Esophagus muscularis mucosa (tissue), 4 donors: ENCODE measurements around the gene RRP12. TPM values are rescaled to one million over a fixed set of nuclear protein-coding genes. Genes with fewer than 3 reads are reported as not detected.

ENCODE experiments used
- DNase-seq: peaks from one replicate; pipeline ENCODE4 v3.0.0-alpha.2; 2017; ENCODE audit errors: extremely low spot score
- H3K27ac ChIP-seq, 4 donors: fragments of 200-600 bp; sonication (generic); replicated peaks in 1 of 4; 1 replicate in 3 of 4; 2 replicates in 1 of 4; pipeline ENCODE4 v1.5.1; 2016 to 2019; ENCODE audit warnings: mild to moderate bottlenecking in 1 of 4
- H3K27me3 ChIP-seq, 4 donors: fragments of 200-600 bp; sonication (generic); one replicate each; pipeline versions ENCODE4 v1.5.1 to v1.6.0; 2016 to 2019
- H3K36me3 ChIP-seq, 4 donors: fragments of 200-600 bp; sonication (generic); one replicate each; pipeline ENCODE4 v1.5.1; 2016 to 2019
- H3K4me1 ChIP-seq, 4 donors: fragments of 200-600 bp; sonication (generic); one replicate each; pipeline ENCODE4 v1.5.1; 2016 to 2019
- H3K4me3 ChIP-seq, 4 donors: fragments of 200-600 bp; sonication (generic); 1 replicate in 2 of 4; 2 replicates in 2 of 4; pipeline ENCODE4 v1.5.1; 2016 to 2019; ENCODE audit warnings: mild to moderate bottlenecking in 4 of 4, moderate library complexity in 1 of 4
- H3K9me3 ChIP-seq, 4 donors: fragments of 200-600 bp; sonication (generic); 1 replicate in 3 of 4; 2 replicates in 1 of 4; pipeline ENCODE4 v1.5.1; 2016 to 2019
- CTCF ChIP-seq, 3 experiments: fragments of 200-600 bp in 2 of 3; fragments of 450-650 bp in 1 of 3; sonication (generic) in 2 of 3; IDR thresholded peaks; one replicate each; pipeline ENCODE4 v1.5.1; 2017 to 2019; ENCODE audit warnings: antibody characterized with exemption in 3 of 3, mild to moderate bottlenecking in 2 of 3, moderate library complexity in 1 of 3
- EP300 ChIP-seq: sonication (generic); formaldehyde crosslinking; IDR thresholded peaks from one replicate; pipeline ENCODE4 v1.6.1; 2017; ENCODE audit warnings: antibody characterized with exemption
- POLR2A ChIP-seq: fragments of 450-650 bp; IDR thresholded peaks from one replicate; pipeline ENCODE4 v1.6.1; 2017; ENCODE audit warnings: antibody characterized with exemption, moderate library complexity, mild to moderate bottlenecking, low read depth
- POLR2AphosphoS5 ChIP-seq, 2 donors: sonication (generic); formaldehyde crosslinking; IDR thresholded peaks; one replicate each; pipeline ENCODE4 v1.6.1; 2017; ENCODE audit warnings: antibody characterized with exemption in 2 of 2
- WGBS: methylation state at CpG from one replicate; pipeline ENCODE4 v1.1.5; 2018; 5-methylcytosine and 5-hydroxymethylcytosine counted together
- intact Hi-C: fragments of 100-400 bp; cut with DNase I; formaldehyde crosslinking; loops from one replicate; pipeline ENCODE4 v1.15.1; 2023
- total RNA-seq, 4 donors: library from RNA; depleted of rRNA; stranded (reverse); fragments of >200 nt; gene quantifications; one replicate each; pipeline versions ENCODE4 v1.1.0 to v1.2.1, GENCODE V29; 2016

Gene RRP12
- total RNA-seq, 4 donors from 2014 or later: 7.1 to 20.0 (median 12.1) TPM

GRCh38 chr10:97323501-97323900 lies 77.6 kb downstream of the RRP12 start:
- peaks cover 20 to 34% (median 23%) of the 10 kb centered on the region in 4 donors for H3K4me1 ChIP-seq
- no peak overlapping the region for H3K27ac ChIP-seq
- WGBS: 97% methylated on average over 4 of the region's 4 CpGs
- intact Hi-C loops: no loop called here
- H3K4me3 ChIP-seq: no peak overlapping the region
- no peak for TF ChIP-seq POLR2A
- no peak for TF ChIP-seq POLR2AphosphoS5 (IDR thresholded peaks at IDR 0.05)
- no peak for TF ChIP-seq EP300
- no peak for TF ChIP-seq CTCF (IDR thresholded peaks at IDR 0.05)
- no peaks in the 10 kb centered on the region for H3K27me3 ChIP-seq
- no peaks in the 10 kb centered on the region for H3K9me3 ChIP-seq
- H3K36me3 ChIP-seq: peaks cover 0 to 6% (median 3%) of the 10 kb centered on the region in 4 donors
- DNase-seq: no peak

GRCh38 chr10:97321804-97322190 lies 79.3 kb downstream of the RRP12 start:
- intact Hi-C loops: no loop called here
- Histone ChIP-seq H3K27me3 (no peaks in the 10 kb centered on the region), H3K36me3 (no peaks in the 10 kb centered on the region), H3K27ac (no peak overlapping the region), H3K4me1 (peaks cover 22 to 38% (median 25%) of the 10 kb centered on the region in 4 donors), H3K4me3 (no peak overlapping the region), H3K9me3 (no peaks in the 10 kb centered on the region)
- TF ChIP-seq EP300 (no peak), POLR2A (no peak), CTCF (IDR thresholded peaks at IDR 0.05) (no peak), POLR2AphosphoS5 (IDR thresholded peaks at IDR 0.05) (no peak)
- DNase-seq: no peak
- WGBS: 78% methylated on average over 3 of the region's 3 CpGs

GRCh38 chr10:97321032-97321803 lies 79.9 kb downstream of the RRP12 start:
- Histone ChIP-seq H3K36me3 (no peaks in the 10 kb centered on the region), H3K27me3 (no peaks in the 10 kb centered on the region), H3K4me3 (peak overlapping the region; percentile 87 to 97 (median 94)), H3K4me1 (peaks cover 22 to 38% (median 25%) of the 10 kb centered on the region in 4 donors), H3K27ac (peak overlapping the region in 3 of 4 donors; percentile 93 to 96 (median 95)), H3K9me3 (no peaks in the 10 kb centered on the region)
- intact Hi-C loops: no loop called here
- DNase-seq: no peak
- TF ChIP-seq POLR2AphosphoS5 (IDR thresholded peaks at IDR 0.05) (peak; percentile 27 to 51), CTCF (IDR thresholded peaks at IDR 0.05) (no peak), EP300 (no peak), POLR2A (no peak)
- WGBS: 43% methylated on average over 22 of the region's 38 CpGs

- Histone ChIP-seq H3K4me3 (peak overlapping the region; percentile 87 to 97 (median 94)), H3K9me3 (no peaks in the 10 kb centered on the region), H3K4me1 (peaks cover 22 to 38% (median 25%) of the 10 kb centered on the region in 4 donors), H3K27me3 (no peaks in the 10 kb centered on the region), H3K27ac (peak overlapping the region; percentile 93 to 96 (median 95)), H3K36me3 (no peaks in the 10 kb centered on the region)
- no peak for DNase-seq
- TF ChIP-seq EP300 (no peak), POLR2AphosphoS5 (IDR thresholded peaks at IDR 0.05) (no peak), POLR2A (no peak), CTCF (IDR thresholded peaks at IDR 0.05) (no peak)
- intact Hi-C loops: no loop called here
- WGBS: 23% methylated on average over 20 of the region's 24 CpGs
These were observed 80.6 kb downstream of the RRP12 start for GRCh38 chr10:97320480-97321031.
